SK-N-SH treated with all-trans-retinoic acid at 6 μM for 48 hours (cell line): Measurements from ENCODE around the gene SCAND1.
A peak's percentile ranks its signal among the peaks of the same experiment; 100 is the strongest.

Experiments used
- ATAC-seq: fragments of 200-7000 bp; cut with Tn5 transposase; 3 replicates; pipeline ENCODE4 v1.9.1; 2020; ENCODE audit warnings: mild to moderate bottlenecking, moderate library complexity
- ARNTL ChIP-seq: fragments of 450-650 bp; formaldehyde crosslinking; IDR thresholded peaks from 2 replicates; pipeline ENCODE4 v1.5.0; 2020; ENCODE audit warnings: low read depth, mild to moderate bottlenecking, moderate library complexity, borderline replicate concordance
- BACH2 ChIP-seq: fragments of 250-450 bp; sonication (Bioruptor Pico); IDR thresholded peaks from 2 replicates; pipeline ENCODE4 v1.9.0; 2021; ENCODE audit warnings: mild to moderate bottlenecking, borderline replicate concordance
- CREB5 ChIP-seq: fragments of 250-450 bp; sonication (Bioruptor Pico); IDR thresholded peaks from 2 replicates; pipeline ENCODE4 v1.5.1; 2020; ENCODE audit warnings: low read depth, mild to moderate bottlenecking, moderate library complexity
- CSDC2 ChIP-seq: fragments of 250-450 bp; sonication (Bioruptor Pico); IDR thresholded peaks from 2 replicates; pipeline ENCODE4 v1.5.0; 2020; ENCODE audit warnings: mild to moderate bottlenecking, moderate library complexity
- ESRRG ChIP-seq: fragments of 250-450 bp; sonication (Bioruptor Pico); IDR thresholded peaks from 2 replicates; pipeline ENCODE4 v1.6.1; 2021; ENCODE audit warnings: mild to moderate bottlenecking
- GLIS3 ChIP-seq: fragments of 250-450 bp; sonication (Bioruptor Pico); IDR thresholded peaks from 2 replicates; pipeline ENCODE4 v1.5.0; 2020; ENCODE audit warnings: mild to moderate bottlenecking, moderate library complexity
- OSR1 ChIP-seq: fragments of 250-450 bp; sonication (Bioruptor Pico); IDR thresholded peaks from 2 replicates; pipeline ENCODE4 v1.8.0; 2022; ENCODE audit warnings: moderate library complexity, mild to moderate bottlenecking, inconsistent platforms
- PPARA ChIP-seq: fragments of 250-450 bp; sonication (Bioruptor Pico); IDR thresholded peaks from 2 replicates; pipeline ENCODE4 v1.5.0; 2020; ENCODE audit warnings: mild to moderate bottlenecking, borderline replicate concordance
- RARB ChIP-seq: fragments of 250-450 bp; sonication (Bioruptor Pico); IDR thresholded peaks from 2 replicates; pipeline ENCODE4 v1.8.0; 2021; ENCODE audit warnings: mild to moderate bottlenecking, moderate library complexity
- SNAI2 ChIP-seq: fragments of 250-450 bp; sonication (Bioruptor Pico); IDR thresholded peaks from 2 replicates; pipeline ENCODE4 v1.5.0; 2020; ENCODE audit warnings: mild to moderate bottlenecking, moderate library complexity
- TOX ChIP-seq: fragments of 250-450 bp; sonication (Bioruptor Pico); IDR thresholded peaks from 2 replicates; pipeline ENCODE4 v1.8.0; 2021; ENCODE audit warnings: mild to moderate bottlenecking, moderate library complexity, borderline replicate concordance
- TSHZ2 ChIP-seq: fragments of 250-450 bp; sonication (Bioruptor Pico); IDR thresholded peaks from 2 replicates; pipeline ENCODE4 v1.5.0; 2020; ENCODE audit warnings: mild to moderate bottlenecking, moderate library complexity
- ZC3H10 ChIP-seq: fragments of 250-450 bp; sonication (Bioruptor Pico); IDR thresholded peaks from 2 replicates; pipeline ENCODE4 v1.5.1; 2021; ENCODE audit warnings: mild to moderate bottlenecking, moderate library complexity
- ZFP3 ChIP-seq: fragments of 250-450 bp; sonication (Bioruptor Pico); IDR thresholded peaks from 2 replicates; pipeline ENCODE4 v1.5.0; 2020; ENCODE audit warnings: mild to moderate bottlenecking, moderate library complexity
- ZNF565 ChIP-seq: fragments of 450-650 bp; formaldehyde crosslinking; conservative IDR thresholded peaks from 2 replicates; pipeline ENCODE4 v1.5.0; 2020; ENCODE audit warnings: low read depth, mild to moderate bottlenecking, moderate library complexity
- ZNF70 ChIP-seq: fragments of 450-650 bp; formaldehyde crosslinking; IDR thresholded peaks from 2 replicates; pipeline ENCODE4 v1.5.0; 2020; ENCODE audit warnings: mild to moderate bottlenecking, moderate library complexity
- ZNF8 ChIP-seq: fragments of 450-650 bp; formaldehyde crosslinking; IDR thresholded peaks from 2 replicates; pipeline ENCODE4 v1.5.0; 2020; ENCODE audit warnings: mild to moderate bottlenecking, moderate library complexity
- TF ChIP-seq, protein P1 (sequence below): fragments of 250-450 bp; sonication (Bioruptor Pico); IDR thresholded peaks from 2 replicates; pipeline ENCODE4 v1.5.1; 2021; ENCODE audit warnings: mild to moderate bottlenecking, moderate library complexity
- TF ChIP-seq, protein P2 (sequence below): fragments of 250-450 bp; sonication (Bioruptor Pico); IDR thresholded peaks from 2 replicates; pipeline ENCODE4 v1.8.0; 2021; ENCODE audit warnings: low read depth, mild to moderate bottlenecking, moderate library complexity, borderline replicate concordance

SCAND1 gene

DNA sequence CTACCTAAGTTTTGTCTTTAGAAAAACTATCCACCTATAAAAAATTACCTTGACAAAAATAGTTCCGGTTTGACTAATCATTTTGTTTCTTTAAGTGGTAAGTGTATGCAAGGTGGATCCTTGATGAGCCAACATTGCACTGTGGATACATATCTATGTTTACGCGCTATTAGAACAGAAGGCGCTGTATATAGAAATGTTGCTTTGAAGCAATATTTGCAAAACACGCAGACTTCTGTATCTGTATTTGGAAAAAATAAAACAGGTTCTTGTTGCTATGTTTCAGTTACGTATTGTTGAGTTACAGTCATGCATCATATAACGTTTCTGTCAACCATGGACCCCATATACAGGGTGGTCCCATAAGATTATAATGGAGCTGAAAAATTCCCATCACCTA, 4.2 kb downstream of the SCAND1 start (continued):
- no peak for TF ChIP-seq CSDC2 (CRISPR knock-in tag)
- TF ChIP-seq, protein P1, sequence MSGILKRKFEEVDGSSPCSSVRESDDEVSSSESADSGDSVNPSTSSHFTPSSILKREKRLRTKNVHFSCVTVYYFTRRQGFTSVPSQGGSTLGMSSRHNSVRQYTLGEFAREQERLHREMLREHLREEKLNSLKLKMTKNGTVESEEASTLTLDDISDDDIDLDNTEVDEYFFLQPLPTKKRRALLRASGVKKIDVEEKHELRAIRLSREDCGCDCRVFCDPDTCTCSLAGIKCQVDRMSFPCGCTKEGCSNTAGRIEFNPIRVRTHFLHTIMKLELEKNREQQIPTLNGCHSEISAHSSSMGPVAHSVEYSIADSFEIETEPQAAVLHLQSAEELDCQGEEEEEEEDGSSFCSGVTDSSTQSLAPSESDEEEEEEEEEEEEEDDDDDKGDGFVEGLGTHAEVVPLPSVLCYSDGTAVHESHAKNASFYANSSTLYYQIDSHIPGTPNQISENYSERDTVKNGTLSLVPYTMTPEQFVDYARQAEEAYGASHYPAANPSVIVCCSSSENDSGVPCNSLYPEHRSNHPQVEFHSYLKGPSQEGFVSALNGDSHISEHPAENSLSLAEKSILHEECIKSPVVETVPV (CRISPR knock-in tag) = no peak

- ATAC-seq = no peak
- TF ChIP-seq SNAI2 (no peak), GLIS3 (CRISPR knock-in tag) (no peak), ZNF565 (CRISPR knock-in tag) (no peak), PPARA (CRISPR knock-in tag) (no peak), TOX (CRISPR knock-in tag) (no peak), ZC3H10 (CRISPR knock-in tag) (no peak), ZNF70 (no peak), CSDC2 (CRISPR knock-in tag) (no peak), ZNF8 (CRISPR knock-in tag) (no peak), TSHZ2 (no peak), CREB5 (no peak), BACH2 (no peak)
- TF ChIP-seq, protein P2, sequence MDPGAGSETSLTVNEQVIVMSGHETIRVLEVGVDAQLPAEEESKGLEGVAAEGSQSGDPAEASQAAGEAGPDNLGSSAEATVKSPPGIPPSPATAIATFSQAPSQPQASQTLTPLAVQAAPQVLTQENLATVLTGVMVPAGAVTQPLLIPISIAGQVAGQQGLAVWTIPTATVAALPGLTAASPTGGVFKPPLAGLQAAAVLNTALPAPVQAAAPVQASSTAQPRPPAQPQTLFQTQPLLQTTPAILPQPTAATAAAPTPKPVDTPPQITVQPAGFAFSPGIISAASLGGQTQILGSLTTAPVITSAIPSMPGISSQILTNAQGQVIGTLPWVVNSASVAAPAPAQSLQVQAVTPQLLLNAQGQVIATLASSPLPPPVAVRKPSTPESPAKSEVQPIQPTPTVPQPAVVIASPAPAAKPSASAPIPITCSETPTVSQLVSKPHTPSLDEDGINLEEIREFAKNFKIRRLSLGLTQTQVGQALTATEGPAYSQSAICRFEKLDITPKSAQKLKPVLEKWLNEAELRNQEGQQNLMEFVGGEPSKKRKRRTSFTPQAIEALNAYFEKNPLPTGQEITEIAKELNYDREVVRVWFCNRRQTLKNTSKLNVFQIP (CRISPR knock-in tag) = no peak
- TF ChIP-seq, protein P1 (CRISPR knock-in tag) = no peak
Measured at GRCh38 chr20:35947907-35948306, 6.4 kb downstream of the SCAND1 start.

- ATAC-seq = peak; percentile 76
- no peak for TF ChIP-seq OSR1 (CRISPR knock-in tag)
- TF ChIP-seq ZNF70 = no peak
- TF ChIP-seq, protein P1 (CRISPR knock-in tag) = no peak
- TF ChIP-seq SNAI2 = no peak
- TF ChIP-seq ARNTL (CRISPR knock-in tag) = no peak
- no peak for TF ChIP-seq ESRRG (CRISPR knock-in tag)
- no peak for TF ChIP-seq CREB5
- no peak for TF ChIP-seq RARB (CRISPR knock-in tag)
- no peak for TF ChIP-seq ZNF565 (CRISPR knock-in tag)
- no peak for TF ChIP-seq ZFP3 (CRISPR knock-in tag)
- no peak for TF ChIP-seq TSHZ2
- TF ChIP-seq GLIS3 (CRISPR knock-in tag) = no peak
Measured at GRCh38 chr20:35947489-35947888, 6.8 kb downstream of the SCAND1 start.
